PC-3 (cell line): ENCODE data around the gene CDKN1A.

ENCODE experiments used
- EZH2 ChIP-seq: fragments of 300-600 bp; sonication (generic); IDR thresholded peaks from one replicate; pipeline ENCODE4 v1.6.1; 2017; ENCODE audit warnings: antibody characterized with exemption, mild to moderate bottlenecking, low read length; ENCODE audit not compliant: unreplicated experiment
- EZH2phosphoT487 ChIP-seq: fragments of 300-600 bp; sonication (generic); IDR thresholded peaks from 2 replicates; pipeline ENCODE4 v1.6.1; 2018; ENCODE audit warnings: mild to moderate bottlenecking, antibody characterized with exemption, low read length, borderline replicate concordance
- TF ChIP-seq, protein P1 (sequence below): fragments of 300-600 bp; sonication (generic); conservative IDR thresholded peaks from 2 replicates; pipeline ENCODE4 v1.5.1; 2017; ENCODE audit warnings: antibody characterized with exemption, low read depth, mild to moderate bottlenecking, low read length

- TF ChIP-seq, protein P1, sequence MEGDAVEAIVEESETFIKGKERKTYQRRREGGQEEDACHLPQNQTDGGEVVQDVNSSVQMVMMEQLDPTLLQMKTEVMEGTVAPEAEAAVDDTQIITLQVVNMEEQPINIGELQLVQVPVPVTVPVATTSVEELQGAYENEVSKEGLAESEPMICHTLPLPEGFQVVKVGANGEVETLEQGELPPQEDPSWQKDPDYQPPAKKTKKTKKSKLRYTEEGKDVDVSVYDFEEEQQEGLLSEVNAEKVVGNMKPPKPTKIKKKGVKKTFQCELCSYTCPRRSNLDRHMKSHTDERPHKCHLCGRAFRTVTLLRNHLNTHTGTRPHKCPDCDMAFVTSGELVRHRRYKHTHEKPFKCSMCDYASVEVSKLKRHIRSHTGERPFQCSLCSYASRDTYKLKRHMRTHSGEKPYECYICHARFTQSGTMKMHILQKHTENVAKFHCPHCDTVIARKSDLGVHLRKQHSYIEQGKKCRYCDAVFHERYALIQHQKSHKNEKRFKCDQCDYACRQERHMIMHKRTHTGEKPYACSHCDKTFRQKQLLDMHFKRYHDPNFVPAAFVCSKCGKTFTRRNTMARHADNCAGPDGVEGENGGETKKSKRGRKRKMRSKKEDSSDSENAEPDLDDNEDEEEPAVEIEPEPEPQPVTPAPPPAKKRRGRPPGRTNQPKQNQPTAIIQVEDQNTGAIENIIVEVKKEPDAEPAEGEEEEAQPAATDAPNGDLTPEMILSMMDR, result no peak
- TF ChIP-seq EZH2 (no peak), EZH2phosphoT487 (no peak)
Observed at GRCh38 chr6:36727505-36728021, 49.0 kb downstream of the CDKN1A start.
